Neural cell (in vitro differentiated cells): ENCODE measurements around the gene MAMSTR. TPM values are rescaled to one million over a fixed set of nuclear protein-coding genes. Genes with fewer than 3 reads are reported as not detected.
"Not testable (repeated sequence)": the region's sequence is repeated elsewhere in the genome, so short reads cannot be mapped to it uniquely, and the experiment has no call there.

Source experiments
- H2AFZ ChIP-seq: fragments of 200-600, 300-800 bp; sonication (generic), shearing (Covaris generic); 2 replicates; pipeline ENCODE4 v1.6.0; 2014; ENCODE audit warnings: low read depth, mild to moderate bottlenecking, antibody characterized with exemption, low read length, moderate library complexity
- H3F3A ChIP-seq: fragments of 200-600 bp; shearing (Covaris generic); 2 replicates; pipeline ENCODE4 v1.6.1; 2016; ENCODE audit warnings: mild to moderate bottlenecking, moderate library complexity, mixed read lengths, antibody characterized with exemption, low read length; ENCODE audit not compliant: insufficient read depth, poor library complexity, severe bottlenecking
- H3K27ac ChIP-seq: fragments of 200-600, 300-800 bp; sonication (generic), shearing (Covaris generic); 2 replicates; pipeline ENCODE4 v1.5.1; 2014; ENCODE audit warnings: mild to moderate bottlenecking, low read length, moderate library complexity
- H3K27me3 ChIP-seq: fragments of 300-800, 200-600 bp; sonication (generic), shearing (Covaris generic); 2 replicates; pipeline ENCODE4 v1.6.0; 2014; ENCODE audit warnings: mild to moderate bottlenecking, low read depth, low read length, moderate library complexity; ENCODE audit not compliant: insufficient read depth
- H3K36me3 ChIP-seq: fragments of 300-800, 200-600 bp; sonication (generic), shearing (Covaris generic); 2 replicates; pipeline ENCODE4 v1.5.1; 2014; ENCODE audit warnings: mild to moderate bottlenecking, antibody characterized with exemption, low read length, moderate library complexity; ENCODE audit not compliant: insufficient read depth
- H3K4me2 ChIP-seq: fragments of 300-800, 200-600 bp; sonication (generic), shearing (Covaris generic); 2 replicates; pipeline ENCODE4 v1.6.0; 2014; ENCODE audit warnings: mild to moderate bottlenecking, low read length
- H3K4me3 ChIP-seq: fragments of 300-800, 200-600 bp; sonication (generic), shearing (Covaris generic); 2 replicates; pipeline ENCODE4 v1.5.1; 2014; ENCODE audit warnings: mild to moderate bottlenecking, low read length, moderate library complexity
- H3K79me2 ChIP-seq: fragments of 200-600 bp; shearing (Covaris generic); replicated peaks from 2 replicates; pipeline ENCODE4 v1.6.0; 2014; ENCODE audit warnings: mild to moderate bottlenecking, low read length, moderate library complexity; ENCODE audit not compliant: insufficient read depth
- H3K9ac ChIP-seq: fragments of 300-800, 200-600 bp; sonication (generic), shearing (Covaris generic); 2 replicates; pipeline ENCODE4 v1.6.1; 2016; ENCODE audit warnings: mild to moderate bottlenecking, low read length, mixed read lengths
- H3K9me2 ChIP-seq: fragments of 200-600 bp; shearing (Covaris generic); 2 replicates; pipeline ENCODE4 v1.6.1; 2016; ENCODE audit warnings: mild to moderate bottlenecking, low read length, mixed read lengths; ENCODE audit not compliant: insufficient read depth
- H3K9me3 ChIP-seq: fragments of 200-600, 300-800 bp; sonication (generic), shearing (Covaris generic); 2 replicates; pipeline ENCODE4 v1.6.1; 2016; ENCODE audit warnings: mild to moderate bottlenecking, mixed run types, low read length, moderate library complexity, mixed read lengths
- H4K20me1 ChIP-seq: fragments of 200-600 bp; shearing (Covaris generic); 2 replicates; pipeline ENCODE4 v1.6.1; 2016; ENCODE audit warnings: mild to moderate bottlenecking, mixed run types; ENCODE audit not compliant: insufficient read depth
- EP300 ChIP-seq: fragments of 450-650 bp; conservative IDR thresholded peaks from 2 replicates; pipeline ENCODE4 v1.6.1; 2014; ENCODE audit warnings: antibody characterized with exemption, mild to moderate bottlenecking, moderate library complexity; ENCODE audit not compliant: poor library complexity, severe bottlenecking
- EZH2 ChIP-seq: fragments of 200-600, 300-800 bp; shearing (Covaris generic), sonication (generic); IDR thresholded peaks from 2 replicates; pipeline ENCODE4 v1.6.1; 2014; ENCODE audit warnings: antibody characterized with exemption, low read length, borderline replicate concordance, mild to moderate bottlenecking; ENCODE audit not compliant: insufficient read depth, poor library complexity, severe bottlenecking
- MXI1 ChIP-seq: fragments of 450-650 bp; conservative IDR thresholded peaks from 2 replicates; pipeline ENCODE4 v1.6.1; 2014; ENCODE audit warnings: antibody characterized with exemption, mild to moderate bottlenecking; ENCODE audit not compliant: poor library complexity, severe bottlenecking
- POLR2AphosphoS5 ChIP-seq: IDR thresholded peaks from 2 replicates; pipeline ENCODE4 v1.6.1; 2012
- RAD21 ChIP-seq: fragments of 450-650 bp; conservative IDR thresholded peaks from 2 replicates; pipeline ENCODE4 v1.6.1; 2014; ENCODE audit warnings: antibody characterized with exemption, mild to moderate bottlenecking, moderate library complexity
- SMC3 ChIP-seq: fragments of 450-650 bp; conservative IDR thresholded peaks from 2 replicates; pipeline ENCODE4 v1.6.1; 2014; ENCODE audit warnings: antibody characterized with exemption, mild to moderate bottlenecking, moderate library complexity; ENCODE audit not compliant: poor library complexity
- TAF1 ChIP-seq: IDR thresholded peaks from 2 replicates; pipeline ENCODE4 v1.6.1; 2012; ENCODE audit warnings: low read depth
- polyA plus RNA-seq: library from polyadenylated mRNA; depleted of rRNA; stranded (reverse); fragments of >200 nt; gene quantifications from 2 replicates; pipeline ENCODE4 v1.2.3, GENCODE V29; 2014
- TF ChIP-seq, protein P1 (sequence below): fragments of 450-650 bp; IDR thresholded peaks from 2 replicates; pipeline ENCODE4 v1.5.1; 2014; ENCODE audit warnings: antibody characterized with exemption, mild to moderate bottlenecking, moderate library complexity; ENCODE audit not compliant: poor library complexity, severe bottlenecking
- TF ChIP-seq, protein P2 (sequence below): IDR thresholded peaks from 2 replicates; pipeline ENCODE4 v1.6.1; 2012; ENCODE audit warnings: borderline replicate concordance

MAMSTR gene
- polyA plus RNA-seq, 1 donor from 2014 or later, result 0.36 TPM

- Histone ChIP-seq H3K79me2 (no peaks in the 10 kb centered on the region), H4K20me1 (no peaks in the 10 kb centered on the region)
These were observed 31.7 kb downstream of the MAMSTR start for GRCh38 chr19:48687776-48688175.

DNA sequence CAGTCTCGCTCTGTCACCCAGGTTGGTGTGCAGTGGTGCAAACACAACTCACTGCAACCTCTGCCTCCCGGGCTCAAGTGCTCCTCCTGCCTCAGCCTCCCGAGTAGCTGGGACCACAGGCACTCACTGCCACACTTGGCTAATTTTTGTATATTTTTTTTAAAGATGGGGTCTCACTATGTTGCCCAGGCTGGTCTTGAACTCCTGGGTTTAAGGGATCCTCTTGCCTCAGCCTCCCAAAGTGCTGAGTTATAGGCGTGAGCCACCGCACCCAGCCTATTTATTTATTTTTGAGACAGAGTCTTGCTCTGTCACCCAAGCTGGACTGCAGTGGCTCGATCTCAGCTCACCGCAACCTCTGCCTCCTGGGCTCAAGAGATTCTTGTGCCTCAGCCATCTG is 32.9 kb downstream of the MAMSTR start:
- H2AFZ ChIP-seq, H3K9me3 ChIP-seq, H3K27ac ChIP-seq, H3K4me3 ChIP-seq, H3K27me3 ChIP-seq, H3F3A ChIP-seq, H3K9me2 ChIP-seq, H4K20me1 ChIP-seq, H3K9ac ChIP-seq, H3K36me3 ChIP-seq, H3K4me2 ChIP-seq, H3K79me2 ChIP-seq: not testable (repeated sequence)

More at GRCh38 chr19:48687776-48688175, 31.7 kb downstream of the MAMSTR start:
- Histone ChIP-seq H2AFZ (no peak overlapping the region), H3K9me3 (no peaks in the 10 kb centered on the region), H3F3A (no peaks in the 10 kb centered on the region), H3K9ac (no peak overlapping the region), H3K4me3 (no peak overlapping the region), H3K9me2 (no peaks in the 10 kb centered on the region), H3K36me3 (no peaks in the 10 kb centered on the region), H3K27ac (no peak overlapping the region), H3K4me2 (no peak overlapping the region), H3K27me3 (no peaks in the 10 kb centered on the region)
- TF ChIP-seq RAD21, result no peak
- TF ChIP-seq MXI1, result no peak
- no peak for TF ChIP-seq TAF1
- TF ChIP-seq EP300, result no peak
- TF ChIP-seq, protein P1, sequence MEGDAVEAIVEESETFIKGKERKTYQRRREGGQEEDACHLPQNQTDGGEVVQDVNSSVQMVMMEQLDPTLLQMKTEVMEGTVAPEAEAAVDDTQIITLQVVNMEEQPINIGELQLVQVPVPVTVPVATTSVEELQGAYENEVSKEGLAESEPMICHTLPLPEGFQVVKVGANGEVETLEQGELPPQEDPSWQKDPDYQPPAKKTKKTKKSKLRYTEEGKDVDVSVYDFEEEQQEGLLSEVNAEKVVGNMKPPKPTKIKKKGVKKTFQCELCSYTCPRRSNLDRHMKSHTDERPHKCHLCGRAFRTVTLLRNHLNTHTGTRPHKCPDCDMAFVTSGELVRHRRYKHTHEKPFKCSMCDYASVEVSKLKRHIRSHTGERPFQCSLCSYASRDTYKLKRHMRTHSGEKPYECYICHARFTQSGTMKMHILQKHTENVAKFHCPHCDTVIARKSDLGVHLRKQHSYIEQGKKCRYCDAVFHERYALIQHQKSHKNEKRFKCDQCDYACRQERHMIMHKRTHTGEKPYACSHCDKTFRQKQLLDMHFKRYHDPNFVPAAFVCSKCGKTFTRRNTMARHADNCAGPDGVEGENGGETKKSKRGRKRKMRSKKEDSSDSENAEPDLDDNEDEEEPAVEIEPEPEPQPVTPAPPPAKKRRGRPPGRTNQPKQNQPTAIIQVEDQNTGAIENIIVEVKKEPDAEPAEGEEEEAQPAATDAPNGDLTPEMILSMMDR, result no peak
- TF ChIP-seq EZH2, result no peak
- TF ChIP-seq SMC3, result no peak
- TF ChIP-seq, protein P2, sequence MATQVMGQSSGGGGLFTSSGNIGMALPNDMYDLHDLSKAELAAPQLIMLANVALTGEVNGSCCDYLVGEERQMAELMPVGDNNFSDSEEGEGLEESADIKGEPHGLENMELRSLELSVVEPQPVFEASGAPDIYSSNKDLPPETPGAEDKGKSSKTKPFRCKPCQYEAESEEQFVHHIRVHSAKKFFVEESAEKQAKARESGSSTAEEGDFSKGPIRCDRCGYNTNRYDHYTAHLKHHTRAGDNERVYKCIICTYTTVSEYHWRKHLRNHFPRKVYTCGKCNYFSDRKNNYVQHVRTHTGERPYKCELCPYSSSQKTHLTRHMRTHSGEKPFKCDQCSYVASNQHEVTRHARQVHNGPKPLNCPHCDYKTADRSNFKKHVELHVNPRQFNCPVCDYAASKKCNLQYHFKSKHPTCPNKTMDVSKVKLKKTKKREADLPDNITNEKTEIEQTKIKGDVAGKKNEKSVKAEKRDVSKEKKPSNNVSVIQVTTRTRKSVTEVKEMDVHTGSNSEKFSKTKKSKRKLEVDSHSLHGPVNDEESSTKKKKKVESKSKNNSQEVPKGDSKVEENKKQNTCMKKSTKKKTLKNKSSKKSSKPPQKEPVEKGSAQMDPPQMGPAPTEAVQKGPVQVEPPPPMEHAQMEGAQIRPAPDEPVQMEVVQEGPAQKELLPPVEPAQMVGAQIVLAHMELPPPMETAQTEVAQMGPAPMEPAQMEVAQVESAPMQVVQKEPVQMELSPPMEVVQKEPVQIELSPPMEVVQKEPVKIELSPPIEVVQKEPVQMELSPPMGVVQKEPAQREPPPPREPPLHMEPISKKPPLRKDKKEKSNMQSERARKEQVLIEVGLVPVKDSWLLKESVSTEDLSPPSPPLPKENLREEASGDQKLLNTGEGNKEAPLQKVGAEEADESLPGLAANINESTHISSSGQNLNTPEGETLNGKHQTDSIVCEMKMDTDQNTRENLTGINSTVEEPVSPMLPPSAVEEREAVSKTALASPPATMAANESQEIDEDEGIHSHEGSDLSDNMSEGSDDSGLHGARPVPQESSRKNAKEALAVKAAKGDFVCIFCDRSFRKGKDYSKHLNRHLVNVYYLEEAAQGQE, result no peak
- no peak for TF ChIP-seq POLR2AphosphoS5

GRCh38 chr19:48686088-48686487 is 33.4 kb downstream of the MAMSTR start:
- TF ChIP-seq EZH2 (no peak), TAF1 (no peak), RAD21 (no peak)
- Histone ChIP-seq H3K9me3 (no peaks in the 10 kb centered on the region), H3K36me3 (no peaks in the 10 kb centered on the region), H3K27me3 (no peaks in the 10 kb centered on the region), H3K4me2 (no peak overlapping the region), H3K9ac (no peak overlapping the region), H3K27ac (no peak overlapping the region), H3K9me2 (no peaks in the 10 kb centered on the region), H3F3A (no peaks in the 10 kb centered on the region), H3K4me3 (no peak overlapping the region), H2AFZ (no peak overlapping the region), H4K20me1 (no peaks in the 10 kb centered on the region), H3K79me2 (no peaks in the 10 kb centered on the region)
